Lower leg skin (tissue), 3 donors: ENCODE data around the gene HPS4.

Experiments
- POLR2A ChIP-seq, 2 donors: fragments of 450-650 bp; IDR thresholded peaks; one replicate each; pipeline ENCODE4 v1.6.1; 2016 to 2017; ENCODE audit warnings: antibody characterized with exemption in 2 of 2, mild to moderate bottlenecking in 1 of 2, moderate library complexity in 1 of 2
- TF ChIP-seq, protein P1 (sequence below), 3 donors: fragments of 450-650 bp; IDR thresholded peaks; one replicate each; pipeline ENCODE4 v1.5.1; 2016; ENCODE audit warnings: antibody characterized with exemption in 3 of 3, mild to moderate bottlenecking in 3 of 3, moderate library complexity in 2 of 3

DNA sequence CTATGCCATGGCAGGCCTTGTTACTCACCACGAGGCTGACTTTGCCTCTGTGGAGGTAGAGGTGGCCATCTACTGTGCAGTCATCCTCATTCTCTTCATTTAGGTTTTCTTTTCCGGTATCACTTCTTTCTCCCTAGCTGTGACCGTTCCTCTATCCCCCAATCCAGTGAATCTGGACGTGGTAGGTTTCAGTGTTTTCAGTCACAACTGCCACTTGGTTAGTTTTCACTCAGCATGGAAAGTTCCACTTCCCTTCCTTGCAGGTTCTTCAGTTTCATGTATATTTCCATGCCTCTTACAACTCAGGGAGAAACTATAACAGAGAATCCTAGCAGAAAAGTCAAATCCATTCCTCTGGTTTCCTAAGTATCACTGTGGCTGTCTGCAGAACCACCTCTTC, 1.9 kb downstream of the HPS4 start:
- no peak for TF ChIP-seq POLR2A (IDR thresholded peaks at IDR 0.05)
- TF ChIP-seq, protein P1, sequence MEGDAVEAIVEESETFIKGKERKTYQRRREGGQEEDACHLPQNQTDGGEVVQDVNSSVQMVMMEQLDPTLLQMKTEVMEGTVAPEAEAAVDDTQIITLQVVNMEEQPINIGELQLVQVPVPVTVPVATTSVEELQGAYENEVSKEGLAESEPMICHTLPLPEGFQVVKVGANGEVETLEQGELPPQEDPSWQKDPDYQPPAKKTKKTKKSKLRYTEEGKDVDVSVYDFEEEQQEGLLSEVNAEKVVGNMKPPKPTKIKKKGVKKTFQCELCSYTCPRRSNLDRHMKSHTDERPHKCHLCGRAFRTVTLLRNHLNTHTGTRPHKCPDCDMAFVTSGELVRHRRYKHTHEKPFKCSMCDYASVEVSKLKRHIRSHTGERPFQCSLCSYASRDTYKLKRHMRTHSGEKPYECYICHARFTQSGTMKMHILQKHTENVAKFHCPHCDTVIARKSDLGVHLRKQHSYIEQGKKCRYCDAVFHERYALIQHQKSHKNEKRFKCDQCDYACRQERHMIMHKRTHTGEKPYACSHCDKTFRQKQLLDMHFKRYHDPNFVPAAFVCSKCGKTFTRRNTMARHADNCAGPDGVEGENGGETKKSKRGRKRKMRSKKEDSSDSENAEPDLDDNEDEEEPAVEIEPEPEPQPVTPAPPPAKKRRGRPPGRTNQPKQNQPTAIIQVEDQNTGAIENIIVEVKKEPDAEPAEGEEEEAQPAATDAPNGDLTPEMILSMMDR (IDR thresholded peaks at IDR 0.05) = no peak
